ENCODE measurements around the gene TSHZ2.

Gene TSHZ2

DNA sequence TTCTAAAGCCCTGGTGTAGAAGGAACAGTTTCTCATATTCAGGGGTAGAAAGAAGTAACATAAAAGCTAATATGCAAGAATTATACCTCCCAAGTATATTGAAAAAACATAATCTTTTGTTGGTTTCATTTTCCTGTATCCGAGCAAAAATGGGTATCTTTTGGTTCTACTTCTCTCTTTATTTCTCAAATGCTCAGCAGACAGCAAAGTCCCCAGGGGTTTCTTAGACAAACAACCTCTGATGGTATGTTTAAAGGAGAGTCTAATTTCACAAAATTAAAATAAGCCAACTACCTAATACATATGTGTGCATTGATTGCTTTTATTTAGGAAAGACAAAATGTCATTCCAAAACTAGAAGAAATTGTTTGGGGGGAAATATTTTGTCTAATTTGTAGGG, 131.0 kb downstream of the TSHZ2 start:
- H3K27me3 ChIP-seq, result no peaks in the 10 kb centered on the region
- no peaks in the 10 kb centered on the region for H3K36me3 ChIP-seq
- peaks cover 14% of the 10 kb centered on the region; the same call in 1 of the 2 replicates for H3K4me1 ChIP-seq
- no peak overlapping the region for H3K4me3 ChIP-seq (ENCODE audit: low read depth, low read length)
- DNase-seq, result no peak
- H3K9me3 ChIP-seq, result no peaks in the 10 kb centered on the region
- TF ChIP-seq CTCF (IDR thresholded peaks at IDR 0.05; ENCODE audit: low read depth, low read length), result no peak

- TF ChIP-seq CTCF (IDR thresholded peaks at IDR 0.05; ENCODE audit: low read depth, low read length), result no peak
- Histone ChIP-seq H3K27me3 (no peaks in the 10 kb centered on the region), H3K4me3 (ENCODE audit: low read depth, low read length) (no peak overlapping the region), H3K36me3 (no peaks in the 10 kb centered on the region), H3K9me3 (no peaks in the 10 kb centered on the region), H3K4me1 (peaks cover 12% of the 10 kb centered on the region; the same call in 1 of the 2 replicates)
- no peak for DNase-seq
These were observed 132.7 kb downstream of the TSHZ2 start for GRCh38 chr20:53104884-53105283.

DNA sequence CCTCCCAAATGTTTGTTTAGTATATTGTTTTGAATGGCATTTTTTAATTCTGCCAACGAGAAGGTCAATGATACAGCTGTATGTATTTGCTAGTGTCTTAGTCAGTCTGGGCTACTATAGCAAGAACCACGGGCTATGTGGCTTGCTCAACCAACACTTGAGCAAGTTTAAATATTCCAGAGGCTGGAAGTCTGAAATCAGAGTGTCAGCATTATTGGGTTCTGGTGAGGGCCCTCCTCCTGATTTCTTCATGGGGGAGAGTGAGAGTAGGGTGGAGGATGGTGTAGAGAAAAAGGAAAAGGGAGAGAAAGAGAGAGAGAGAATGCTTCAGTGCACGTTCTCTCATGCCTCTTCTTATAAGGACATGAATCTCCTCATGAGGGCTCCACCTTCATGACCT, 144.6 kb downstream of the TSHZ2 start:
- TF ChIP-seq CTCF (IDR thresholded peaks at IDR 0.05; ENCODE audit: low read depth, low read length), result no peak
- H3K27me3 ChIP-seq, result no peaks in the 10 kb centered on the region
- no peaks in the 10 kb centered on the region for H3K9me3 ChIP-seq
- H3K4me1 ChIP-seq, result no peaks in the 10 kb centered on the region
- DNase-seq, result no peak
- no peak overlapping the region for H3K4me3 ChIP-seq (ENCODE audit: low read depth, low read length)
- H3K36me3 ChIP-seq, result no peaks in the 10 kb centered on the region

DNA sequence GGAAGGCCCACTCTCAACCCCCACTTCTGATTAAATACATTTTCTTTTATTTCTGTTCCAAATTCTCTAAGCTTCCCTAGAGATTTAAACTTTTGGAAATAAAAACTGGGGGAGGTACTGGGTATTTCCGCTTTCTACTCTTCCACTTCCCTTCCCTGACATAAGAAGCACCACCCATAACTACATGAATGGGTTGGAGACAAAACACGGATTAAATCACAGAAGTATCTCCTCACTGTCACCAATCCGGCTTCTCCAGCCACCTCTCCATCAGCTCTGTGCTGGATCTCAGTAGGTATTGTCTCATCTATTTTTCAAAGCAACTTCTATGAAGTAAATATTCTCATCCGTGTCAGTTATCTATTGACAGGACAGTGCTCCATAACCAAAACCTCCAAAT, 150.7 kb downstream of the TSHZ2 start:
- no peaks in the 10 kb centered on the region for H3K9me3 ChIP-seq
- no peak for DNase-seq
- peaks cover 27% of the 10 kb centered on the region for H3K4me1 ChIP-seq
- H3K27me3 ChIP-seq, result no peaks in the 10 kb centered on the region
- no peak for TF ChIP-seq CTCF (IDR thresholded peaks at IDR 0.05; ENCODE audit: low read depth, low read length)
- H3K36me3 ChIP-seq, result no peaks in the 10 kb centered on the region; the same call in 1 of the 2 replicates
- H3K4me3 ChIP-seq (ENCODE audit: low read depth, low read length), result no peak overlapping the region

- H3K36me3 ChIP-seq, result no peaks in the 10 kb centered on the region; the same call in 1 of the 2 replicates
- TF ChIP-seq CTCF (IDR thresholded peaks at IDR 0.05; ENCODE audit: low read depth, low read length), result peak; percentile 16; the same call in 1 of the 2 replicates
- H3K4me3 ChIP-seq (ENCODE audit: low read depth, low read length), result no peak overlapping the region
- DNase-seq, result no peak
- no peaks in the 10 kb centered on the region for H3K27me3 ChIP-seq
- no peaks in the 10 kb centered on the region for H3K9me3 ChIP-seq
- peaks cover 27% of the 10 kb centered on the region for H3K4me1 ChIP-seq
These were observed 152.0 kb downstream of the TSHZ2 start for GRCh38 chr20:53124075-53124551.

- H3K36me3 ChIP-seq, result no peaks in the 10 kb centered on the region; the same call in 1 of the 2 replicates
- TF ChIP-seq CTCF (IDR thresholded peaks at IDR 0.05; ENCODE audit: low read depth, low read length), result no peak
- no peak overlapping the region for H3K4me3 ChIP-seq (ENCODE audit: low read depth, low read length)
- peaks cover 27% of the 10 kb centered on the region for H3K4me1 ChIP-seq
- H3K9me3 ChIP-seq, result no peaks in the 10 kb centered on the region
- no peaks in the 10 kb centered on the region for H3K27me3 ChIP-seq
- DNase-seq, result no peak
These were observed 152.6 kb downstream of the TSHZ2 start for GRCh38 chr20:53124803-53125202.
